Measurements from ENCODE around the gene SLC16A10. TPM values are rescaled to one million over a fixed set of nuclear protein-coding genes. Genes with fewer than 3 reads are reported as not detected.

The SLC16A10 gene
- total and polyA plus RNA-seq, 2 experiments from 2014 or later: 19.9 to 34.1 TPM

DNA sequence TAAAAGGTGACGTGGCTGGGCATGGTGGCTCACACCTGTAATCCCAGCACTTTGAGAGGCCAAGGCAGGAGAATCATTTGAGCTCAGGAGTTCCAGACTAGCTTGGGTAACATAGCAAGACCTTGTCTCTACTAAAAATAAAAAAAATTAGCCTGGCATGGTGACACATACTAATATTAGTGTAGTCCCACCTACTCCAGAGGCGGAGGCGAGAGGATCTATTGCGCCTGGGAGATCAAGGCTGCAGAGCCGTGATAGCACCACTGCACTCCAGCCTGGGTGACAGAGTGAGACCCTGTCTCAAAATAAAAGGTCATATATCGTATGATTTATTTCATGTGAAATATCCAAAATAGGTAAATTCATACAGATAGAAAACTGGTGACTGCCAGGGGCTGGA is 132.5 kb downstream of the SLC16A10 start:
- H3K36me3 ChIP-seq (replicated peaks; ENCODE audit: insufficient read depth, low read depth): no peaks in the 10 kb centered on the region
- H2AFZ ChIP-seq: no peak overlapping the region
- TF ChIP-seq CTCF (IDR thresholded peaks at IDR 0.05; ENCODE audit: poor library complexity): no peak
- no peak for DNase-seq (ENCODE audit: low spot score)
- no peaks in the 10 kb centered on the region for H3K9me3 ChIP-seq (ENCODE audit: low read depth)
- H3K4me3 ChIP-seq: no peak overlapping the region
- H3K4me2 ChIP-seq: no peak overlapping the region
- no peaks in the 10 kb centered on the region for H4K20me1 ChIP-seq (ENCODE audit: insufficient read depth, poor library complexity, severe bottlenecking)
- no peaks in the 10 kb centered on the region for H3K27me3 ChIP-seq
- no peaks in the 10 kb centered on the region for H3K4me1 ChIP-seq (ENCODE audit: insufficient read depth)
- no peaks in the 10 kb centered on the region for H3K9me2 ChIP-seq (replicated peaks; ENCODE audit: insufficient read depth)
- no peak overlapping the region for H3K27ac ChIP-seq
- 97% methylated on average over 6 of the region's 6 CpGs for WGBS (ENCODE audit: low lambda C conversion rate, missing lambda C conversion rate)
- H3K79me2 ChIP-seq: no peaks in the 10 kb centered on the region

DNA sequence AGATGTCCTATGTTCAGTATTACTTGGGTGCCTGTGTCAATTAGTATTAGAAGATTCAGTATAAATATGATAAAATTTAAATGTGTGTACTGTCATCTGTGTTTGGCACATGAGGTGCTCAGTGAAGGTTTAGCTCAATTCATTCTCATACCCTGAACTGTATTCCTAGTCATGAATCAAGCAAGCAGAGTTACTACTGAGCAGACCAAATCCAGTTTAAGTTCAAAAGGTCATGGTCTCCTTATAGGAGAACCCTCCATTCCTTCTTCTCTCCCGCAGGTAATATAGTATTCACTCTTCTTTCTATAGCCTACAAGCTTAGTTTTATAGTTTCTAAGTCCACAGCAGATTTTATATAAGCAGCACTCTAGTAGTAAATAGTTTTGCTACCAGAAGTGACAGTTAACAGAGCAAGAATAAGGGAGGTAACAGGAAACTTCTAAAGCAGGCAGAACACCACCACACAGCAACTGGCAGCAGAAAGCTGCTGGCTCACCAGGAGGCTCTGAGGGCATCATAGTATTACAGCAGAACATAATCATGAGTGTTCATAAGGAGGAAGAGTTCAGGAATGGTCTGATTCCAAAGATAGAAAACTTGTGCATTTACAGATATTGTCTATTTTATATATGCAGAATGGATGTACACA is 133.2 kb downstream of the SLC16A10 start:
- WGBS (ENCODE audit: low lambda C conversion rate, missing lambda C conversion rate): 55% methylated on average over 1 of the region's 1 CpG
- Histone ChIP-seq H3K9me3 (ENCODE audit: low read depth) (no peaks in the 10 kb centered on the region), H3K79me2 (no peaks in the 10 kb centered on the region), H3K9me2 (replicated peaks; ENCODE audit: insufficient read depth) (no peaks in the 10 kb centered on the region), H3K4me2 (no peak overlapping the region), H3K27me3 (no peaks in the 10 kb centered on the region), H3K36me3 (replicated peaks; ENCODE audit: insufficient read depth, low read depth) (no peaks in the 10 kb centered on the region), H3K4me3 (no peak overlapping the region), H4K20me1 (ENCODE audit: insufficient read depth, poor library complexity, severe bottlenecking) (no peaks in the 10 kb centered on the region), H3K27ac (no peak overlapping the region), H2AFZ (no peak overlapping the region), H3K4me1 (ENCODE audit: insufficient read depth) (no peaks in the 10 kb centered on the region)
- DNase-seq (ENCODE audit: low spot score): no peak
- no peak for TF ChIP-seq CTCF (IDR thresholded peaks at IDR 0.05; ENCODE audit: poor library complexity)
- TF ChIP-seq EZH2phosphoT487 (IDR thresholded peaks at IDR 0.05; ENCODE audit: low read depth, severe bottlenecking, unreplicated experiment): no peak
- TF ChIP-seq EZH2 (IDR thresholded peaks at IDR 0.05; ENCODE audit: borderline replicate concordance): no peak

DNA sequence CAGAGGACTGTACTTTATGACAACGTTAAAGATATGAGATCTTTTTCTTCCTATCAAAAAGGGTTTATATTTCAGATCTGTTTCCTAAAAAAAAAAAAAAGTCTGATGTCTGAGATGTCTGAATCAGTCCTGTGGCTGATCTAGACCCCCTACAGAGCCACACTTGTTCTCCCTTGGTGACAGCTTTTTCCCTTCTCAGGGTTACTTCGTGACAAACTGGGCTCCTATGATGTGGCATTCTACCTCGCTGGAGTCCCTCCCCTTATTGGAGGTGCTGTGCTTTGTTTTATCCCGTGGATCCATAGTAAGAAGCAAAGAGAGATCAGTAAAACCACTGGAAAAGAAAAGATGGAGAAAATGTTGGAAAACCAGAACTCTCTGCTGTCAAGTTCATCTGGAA is 134.5 kb downstream of the SLC16A10 start:
- Histone ChIP-seq H3K9me3 (ENCODE audit: low read depth) (no peaks in the 10 kb centered on the region), H3K27ac (no peak overlapping the region), H3K4me3 (no peak overlapping the region), H3K27me3 (no peaks in the 10 kb centered on the region), H4K20me1 (ENCODE audit: insufficient read depth, poor library complexity, severe bottlenecking) (no peaks in the 10 kb centered on the region), H3K9me2 (replicated peaks; ENCODE audit: insufficient read depth) (no peaks in the 10 kb centered on the region), H2AFZ (no peak overlapping the region), H3K79me2 (no peaks in the 10 kb centered on the region), H3K4me1 (ENCODE audit: insufficient read depth) (no peaks in the 10 kb centered on the region), H3K36me3 (replicated peaks; ENCODE audit: insufficient read depth, low read depth) (no peaks in the 10 kb centered on the region), H3K4me2 (no peak overlapping the region)
- TF ChIP-seq EZH2 (IDR thresholded peaks at IDR 0.05; ENCODE audit: borderline replicate concordance) (no peak), CTCF (IDR thresholded peaks at IDR 0.05; ENCODE audit: poor library complexity) (no peak), EZH2phosphoT487 (IDR thresholded peaks at IDR 0.05; ENCODE audit: low read depth, severe bottlenecking, unreplicated experiment) (no peak)
- no peak for DNase-seq (ENCODE audit: low spot score)
- 68% methylated on average over 4 of the region's 4 CpGs for WGBS (ENCODE audit: low lambda C conversion rate, missing lambda C conversion rate)

- Histone ChIP-seq H3K27ac (no peak overlapping the region), H3K36me3 (replicated peaks; ENCODE audit: insufficient read depth, low read depth) (no peaks in the 10 kb centered on the region), H3K9me2 (replicated peaks; ENCODE audit: insufficient read depth) (no peaks in the 10 kb centered on the region), H2AFZ (no peak overlapping the region), H3K27me3 (no peaks in the 10 kb centered on the region), H3K4me2 (no peak overlapping the region), H3K4me1 (ENCODE audit: insufficient read depth) (no peaks in the 10 kb centered on the region), H4K20me1 (ENCODE audit: insufficient read depth, poor library complexity, severe bottlenecking) (no peaks in the 10 kb centered on the region), H3K4me3 (no peak overlapping the region), H3K79me2 (no peaks in the 10 kb centered on the region), H3K9me3 (ENCODE audit: low read depth) (no peaks in the 10 kb centered on the region)
- WGBS (ENCODE audit: low lambda C conversion rate, missing lambda C conversion rate): 5% methylated on average over 1 of the region's 1 CpG
- no peak for DNase-seq (ENCODE audit: low spot score)
- TF ChIP-seq CTCF (IDR thresholded peaks at IDR 0.05; ENCODE audit: poor library complexity) (no peak), EZH2 (IDR thresholded peaks at IDR 0.05; ENCODE audit: borderline replicate concordance) (no peak), EZH2phosphoT487 (IDR thresholded peaks at IDR 0.05; ENCODE audit: low read depth, severe bottlenecking, unreplicated experiment) (no peak)
These were observed 135.0 kb downstream of the SLC16A10 start for GRCh38 chr6:111222341-111222740.
